Activated naive CD8-positive, alpha-beta T cell treated with anti-CD3 and anti-CD28 coated beads, Interleukin-2, amount 50 U/mL, for 24 hours (primary cell): Measurements from ENCODE around the gene ITIH4.

Experiments used
- ATAC-seq: fragments of 150-1000 bp; cut with Tn5 transposase; one replicate; pipeline ENCODE4 v1.10.0; 2021
- DNase-seq: peaks from one replicate; pipeline ENCODE4 v3.0.0; 2021
- H3K27ac Mint-ChIP-seq: one replicate; pipeline ENCODE4 v1.8.0; 2021; ENCODE audit warnings: mild to moderate bottlenecking, mixed read lengths
- H3K27me3 Mint-ChIP-seq: one replicate; pipeline ENCODE4 v1.8.0; 2021; ENCODE audit warnings: mixed read lengths
- H3K36me3 Mint-ChIP-seq: one replicate; pipeline ENCODE4 v1.8.0; 2021; ENCODE audit warnings: low read depth, mixed read lengths
- H3K4me1 Mint-ChIP-seq: one replicate; pipeline ENCODE4 v1.8.0; 2021; ENCODE audit warnings: mixed read lengths
- H3K4me3 Mint-ChIP-seq: one replicate; pipeline ENCODE4 v1.8.0; 2021; ENCODE audit warnings: mild to moderate bottlenecking, moderate library complexity, mixed read lengths
- H3K9me3 Mint-ChIP-seq: one replicate; pipeline ENCODE4 v1.8.0; 2021; ENCODE audit warnings: mixed read lengths

The ITIH4 gene

GRCh38 chr3:52859686-52860423 lies 29.4 kb upstream of the ITIH4 start:
- Mint-ChIP-seq H3K27me3 (no peaks in the 10 kb centered on the region), H3K4me1 (no peaks in the 10 kb centered on the region), H3K27ac (no peak overlapping the region), H3K9me3 (no peaks in the 10 kb centered on the region), H3K4me3 (no peak overlapping the region), H3K36me3 (peaks cover 11% of the 10 kb centered on the region)
- ATAC-seq = no peak
- no peak for DNase-seq

- H3K27ac Mint-ChIP-seq = no peak overlapping the region
- H3K27me3 Mint-ChIP-seq = no peaks in the 10 kb centered on the region
- ATAC-seq = no peak
- no peaks in the 10 kb centered on the region for H3K9me3 Mint-ChIP-seq
- no peak overlapping the region for H3K4me3 Mint-ChIP-seq
- no peaks in the 10 kb centered on the region for H3K4me1 Mint-ChIP-seq
- no peak for DNase-seq
- peaks cover 2% of the 10 kb centered on the region for H3K36me3 Mint-ChIP-seq
Observed at GRCh38 chr3:52857864-52858263, 27.4 kb upstream of the ITIH4 start.

GRCh38 chr3:52857133-52857532 lies 26.7 kb upstream of the ITIH4 start:
- H3K27me3 Mint-ChIP-seq = no peaks in the 10 kb centered on the region
- no peaks in the 10 kb centered on the region for H3K9me3 Mint-ChIP-seq

GRCh38 chr3:52856666-52857065 lies 26.2 kb upstream of the ITIH4 start:
- H3K9me3 Mint-ChIP-seq = no peaks in the 10 kb centered on the region
- ATAC-seq = no peak
- H3K36me3 Mint-ChIP-seq = no peaks in the 10 kb centered on the region
- no peak overlapping the region for H3K4me3 Mint-ChIP-seq
- no peaks in the 10 kb centered on the region for H3K4me1 Mint-ChIP-seq
- no peak for DNase-seq
- H3K27ac Mint-ChIP-seq = no peak overlapping the region
- no peaks in the 10 kb centered on the region for H3K27me3 Mint-ChIP-seq

More at GRCh38 chr3:52857133-52857532, 26.7 kb upstream of the ITIH4 start:
- Mint-ChIP-seq H3K27ac (no peak overlapping the region), H3K36me3 (no peaks in the 10 kb centered on the region), H3K4me3 (no peak overlapping the region), H3K4me1 (no peaks in the 10 kb centered on the region)
- ATAC-seq (no peak), DNase-seq (no peak)

GRCh38 chr3:52854013-52854412 lies 23.5 kb upstream of the ITIH4 start:
- no peak overlapping the region for H3K27ac Mint-ChIP-seq
- no peaks in the 10 kb centered on the region for H3K4me1 Mint-ChIP-seq
- H3K4me3 Mint-ChIP-seq = no peak overlapping the region
- DNase-seq = no peak
- ATAC-seq = no peak
- no peaks in the 10 kb centered on the region for H3K27me3 Mint-ChIP-seq
- H3K9me3 Mint-ChIP-seq = no peaks in the 10 kb centered on the region
- no peaks in the 10 kb centered on the region for H3K36me3 Mint-ChIP-seq

- Mint-ChIP-seq H3K27me3 (no peaks in the 10 kb centered on the region), H3K9me3 (no peaks in the 10 kb centered on the region), H3K27ac (no peak overlapping the region), H3K36me3 (no peaks in the 10 kb centered on the region), H3K4me3 (no peak overlapping the region), H3K4me1 (no peaks in the 10 kb centered on the region)
- no peak for ATAC-seq
- no peak for DNase-seq
Observed at GRCh38 chr3:52852419-52852818, 21.9 kb upstream of the ITIH4 start.

- Mint-ChIP-seq H3K4me1 (no peaks in the 10 kb centered on the region), H3K36me3 (no peaks in the 10 kb centered on the region), H3K27ac (no peak overlapping the region), H3K9me3 (no peaks in the 10 kb centered on the region), H3K27me3 (no peaks in the 10 kb centered on the region), H3K4me3 (no peak overlapping the region)
- ATAC-seq = peak; percentile 61
- DNase-seq = no peak
Observed at GRCh38 chr3:52851348-52851747, 20.9 kb upstream of the ITIH4 start.

- no peak for DNase-seq
- Mint-ChIP-seq H3K4me3 (no peak overlapping the region), H3K27ac (no peak overlapping the region), H3K9me3 (no peaks in the 10 kb centered on the region), H3K36me3 (no peaks in the 10 kb centered on the region), H3K4me1 (no peaks in the 10 kb centered on the region), H3K27me3 (no peaks in the 10 kb centered on the region)
- no peak for ATAC-seq
Observed at GRCh38 chr3:52849656-52850055, 19.2 kb upstream of the ITIH4 start.

- ATAC-seq = no peak
- Mint-ChIP-seq H3K36me3 (peaks cover 1% of the 10 kb centered on the region), H3K9me3 (no peaks in the 10 kb centered on the region), H3K27ac (no peak overlapping the region), H3K4me3 (no peak overlapping the region), H3K27me3 (no peaks in the 10 kb centered on the region), H3K4me1 (no peaks in the 10 kb centered on the region)
- no peak for DNase-seq
Observed at GRCh38 chr3:52848617-52849016, 18.1 kb upstream of the ITIH4 start.

- ATAC-seq (no peak), DNase-seq (no peak)
- H3K36me3 Mint-ChIP-seq = peaks cover 1% of the 10 kb centered on the region
- no peaks in the 10 kb centered on the region for H3K27me3 Mint-ChIP-seq
- H3K4me3 Mint-ChIP-seq = no peak overlapping the region
- H3K27ac Mint-ChIP-seq = no peak overlapping the region
- no peaks in the 10 kb centered on the region for H3K4me1 Mint-ChIP-seq
- H3K9me3 Mint-ChIP-seq = no peaks in the 10 kb centered on the region
Observed at GRCh38 chr3:52847726-52848125, 17.3 kb upstream of the ITIH4 start.

- Mint-ChIP-seq H3K27me3 (no peaks in the 10 kb centered on the region), H3K36me3 (peaks cover 1% of the 10 kb centered on the region), H3K4me3 (no peak overlapping the region), H3K9me3 (no peaks in the 10 kb centered on the region), H3K4me1 (no peaks in the 10 kb centered on the region), H3K27ac (no peak overlapping the region)
- DNase-seq = no peak
- ATAC-seq = no peak
Observed at GRCh38 chr3:52847241-52847640, 16.8 kb upstream of the ITIH4 start.

GRCh38 chr3:52846432-52846965 lies 16.0 kb upstream of the ITIH4 start:
- H3K9me3 Mint-ChIP-seq = no peaks in the 10 kb centered on the region
- no peak for DNase-seq
- H3K4me1 Mint-ChIP-seq = no peaks in the 10 kb centered on the region
- no peak overlapping the region for H3K4me3 Mint-ChIP-seq
- peaks cover 5% of the 10 kb centered on the region for H3K36me3 Mint-ChIP-seq
- H3K27me3 Mint-ChIP-seq = no peaks in the 10 kb centered on the region
- no peak for ATAC-seq
- no peak overlapping the region for H3K27ac Mint-ChIP-seq

GRCh38 chr3:52845691-52846431 lies 15.4 kb upstream of the ITIH4 start:
- ATAC-seq (no peak), DNase-seq (peak; percentile 44)
- H3K27ac Mint-ChIP-seq = no peak overlapping the region

GRCh38 chr3:52845157-52845556 lies 14.7 kb upstream of the ITIH4 start:
- Mint-ChIP-seq H3K27ac (no peak overlapping the region), H3K27me3 (no peaks in the 10 kb centered on the region), H3K36me3 (peaks cover 6% of the 10 kb centered on the region), H3K4me1 (no peaks in the 10 kb centered on the region), H3K4me3 (no peak overlapping the region), H3K9me3 (no peaks in the 10 kb centered on the region)
- no peak for DNase-seq
- ATAC-seq = no peak

More at GRCh38 chr3:52845691-52846431, 15.4 kb upstream of the ITIH4 start:
- Mint-ChIP-seq H3K9me3 (no peaks in the 10 kb centered on the region), H3K36me3 (peaks cover 5% of the 10 kb centered on the region), H3K27me3 (no peaks in the 10 kb centered on the region), H3K4me1 (no peaks in the 10 kb centered on the region), H3K4me3 (no peak overlapping the region)

GRCh38 chr3:52844290-52844975 lies 14.0 kb upstream of the ITIH4 start:
- peaks cover 2% of the 10 kb centered on the region for H3K4me1 Mint-ChIP-seq
- no peak overlapping the region for H3K27ac Mint-ChIP-seq
- no peaks in the 10 kb centered on the region for H3K27me3 Mint-ChIP-seq
- DNase-seq (no peak), ATAC-seq (no peak)
- no peak overlapping the region for H3K4me3 Mint-ChIP-seq
- peaks cover 7% of the 10 kb centered on the region for H3K36me3 Mint-ChIP-seq
- H3K9me3 Mint-ChIP-seq = no peaks in the 10 kb centered on the region
